SH-SY5Y (cell line): Measurements from ENCODE around the gene ERI2.

ENCODE experiments used
- GATA2 ChIP-seq: IDR thresholded peaks from 2 replicates; pipeline ENCODE4 v1.6.1; 2011; ENCODE audit warnings: mild to moderate bottlenecking, low read depth, low read length
- GATA3 ChIP-seq: IDR thresholded peaks from 2 replicates; pipeline ENCODE4 v1.6.1; 2011; ENCODE audit warnings: low read depth, mild to moderate bottlenecking, low read length, moderate library complexity

- no peak for TF ChIP-seq GATA2
- no peak for TF ChIP-seq GATA3
These were observed 5.7 kb upstream of the ERI2 start for GRCh38 chr16:20811889-20812439.
